GM12872 (cell line): ENCODE data around the gene LYRM2.

Experiments used
- CTCF ChIP-seq: IDR thresholded peaks from 3 replicates; pipeline ENCODE4 v1.5.1; 2011; ENCODE audit warnings: low read depth, mild to moderate bottlenecking, low read length, moderate library complexity; ENCODE audit not compliant: insufficient read depth

The LYRM2 gene

GRCh38 chr6:89602166-89602565 lies 36.4 kb downstream of the LYRM2 start:
- no peak for TF ChIP-seq CTCF

GRCh38 chr6:89599727-89600126 lies 38.8 kb downstream of the LYRM2 start:
- TF ChIP-seq CTCF, result no peak

GRCh38 chr6:89597988-89598387 lies 40.6 kb downstream of the LYRM2 start:
- no peak for TF ChIP-seq CTCF

- TF ChIP-seq CTCF, result no peak
Observed at GRCh38 chr6:89597372-89597771, 41.2 kb downstream of the LYRM2 start.

- no peak for TF ChIP-seq CTCF
Observed at GRCh38 chr6:89596484-89596883, 42.1 kb downstream of the LYRM2 start.

- no peak for TF ChIP-seq CTCF
Observed at GRCh38 chr6:89596056-89596455, 42.5 kb downstream of the LYRM2 start.

- TF ChIP-seq CTCF, result no peak
Observed at GRCh38 chr6:89591745-89592144, 46.8 kb downstream of the LYRM2 start.

- TF ChIP-seq CTCF, result no peak
Observed at GRCh38 chr6:89590133-89590532, 48.4 kb downstream of the LYRM2 start.
